HepG2 (cell line): ENCODE measurements around the gene PSMC1. TPM values are rescaled to one million over a fixed set of nuclear protein-coding genes. Genes with fewer than 3 reads are reported as not detected.
A peak's percentile ranks its signal among the peaks of the same experiment; 100 is the strongest.

Experiments
- KAT2B ChIP-seq: fragments of 150-350 bp; IDR thresholded peaks from 2 replicates; pipeline ENCODE4 v1.6.1; 2014; ENCODE audit warnings: low read depth, low read length, borderline replicate concordance
- NFKB2 ChIP-seq: sonication (generic); formaldehyde crosslinking; IDR thresholded peaks from 2 replicates; pipeline ENCODE4 v1.4.0; 2020; ENCODE audit warnings: missing genetic modification reagents, borderline replicate concordance
- SNAI1 ChIP-seq: sonication (generic); formaldehyde crosslinking; IDR thresholded peaks from 2 replicates; pipeline ENCODE4 v1.5.0; 2020; ENCODE audit warnings: mild to moderate bottlenecking, missing genetic modification reagents, borderline replicate concordance
- ZNF24 ChIP-seq: fragments of 450-650 bp; IDR thresholded peaks from 2 replicates; pipeline ENCODE4 v1.6.1; 2017; ENCODE audit warnings: antibody characterized with exemption, mild to moderate bottlenecking
- ZNF460 ChIP-seq: sonication (generic); formaldehyde crosslinking; IDR thresholded peaks from 2 replicates; pipeline ENCODE4 v1.5.1; 2020; ENCODE audit warnings: missing genetic modification reagents, mild to moderate bottlenecking, borderline replicate concordance
- ZNF550 ChIP-seq: sonication (generic); formaldehyde crosslinking; IDR thresholded peaks from 2 replicates; pipeline ENCODE4 v1.4.0; 2020; ENCODE audit warnings: mild to moderate bottlenecking, missing genetic modification reagents, borderline replicate concordance
- ZNF737 ChIP-seq: sonication (generic); formaldehyde crosslinking; IDR thresholded peaks from 2 replicates; pipeline ENCODE4 v1.5.0; 2020; ENCODE audit warnings: missing genetic modification reagents, mild to moderate bottlenecking, borderline replicate concordance
- ZSCAN30 ChIP-seq: sonication (generic); formaldehyde crosslinking; IDR thresholded peaks from 2 replicates; pipeline ENCODE4 v1.5.0; 2020; ENCODE audit warnings: mild to moderate bottlenecking, missing genetic modification reagents
- polyA plus RNA-seq, 8 experiments: library from polyadenylated mRNA; depleted of rRNA in 3 of 8; stranded (reverse) in 7 of 8; unstranded in 1 of 8; fragments of >200 nt; fragmentation: Illumina TruSeq in 4 of 8; extraction: Trizol in 4 of 8; gene quantifications; 2 replicates each; pipeline versions ENCODE4 v1.2.1 to v1.2.3, GENCODE V29; 2011 to 2016; ENCODE audit warnings: low read depth in 4 of 8, missing spikeins in 1 of 8, mixed read lengths in 1 of 8; ENCODE audit not compliant: insufficient read depth in 1 of 8
- total RNA-seq, 5 experiments: library from RNA; depleted of rRNA; stranded (reverse); fragments of >200 nt; fragmentation: Illumina TruSeq; extraction: Trizol; gene quantifications; 2 replicates each; pipeline ENCODE4 v1.2.3, GENCODE V29; 2016; ENCODE audit warnings: low read depth in 1 of 5
- TF ChIP-seq, protein P1 (sequence below): IDR thresholded peaks from 2 replicates; pipeline ENCODE4 v1.4.0; 2020; ENCODE audit warnings: mild to moderate bottlenecking, missing genetic modification reagents
- TF ChIP-seq, protein P2 (sequence below): sonication (generic); formaldehyde crosslinking; IDR thresholded peaks from 2 replicates; pipeline ENCODE4 v1.5.1; 2020; ENCODE audit warnings: missing genetic modification reagents, mild to moderate bottlenecking, borderline replicate concordance
- TF ChIP-seq, protein P3 (sequence below): sonication (generic); formaldehyde crosslinking; conservative IDR thresholded peaks from 2 replicates; pipeline ENCODE4 v1.5.0; 2020; ENCODE audit warnings: missing genetic modification reagents
- TF ChIP-seq, protein P4 (sequence below): sonication (generic); formaldehyde crosslinking; IDR thresholded peaks from 2 replicates; pipeline ENCODE4 v1.5.0; 2020; ENCODE audit warnings: mild to moderate bottlenecking, missing genetic modification reagents, borderline replicate concordance

The PSMC1 gene
- total and polyA plus RNA-seq, 2 of the 13 experiments (the other 11 are each of a cell fraction or from before 2014, with no cell fraction given) = 48.6 to 167 TPM

DNA sequence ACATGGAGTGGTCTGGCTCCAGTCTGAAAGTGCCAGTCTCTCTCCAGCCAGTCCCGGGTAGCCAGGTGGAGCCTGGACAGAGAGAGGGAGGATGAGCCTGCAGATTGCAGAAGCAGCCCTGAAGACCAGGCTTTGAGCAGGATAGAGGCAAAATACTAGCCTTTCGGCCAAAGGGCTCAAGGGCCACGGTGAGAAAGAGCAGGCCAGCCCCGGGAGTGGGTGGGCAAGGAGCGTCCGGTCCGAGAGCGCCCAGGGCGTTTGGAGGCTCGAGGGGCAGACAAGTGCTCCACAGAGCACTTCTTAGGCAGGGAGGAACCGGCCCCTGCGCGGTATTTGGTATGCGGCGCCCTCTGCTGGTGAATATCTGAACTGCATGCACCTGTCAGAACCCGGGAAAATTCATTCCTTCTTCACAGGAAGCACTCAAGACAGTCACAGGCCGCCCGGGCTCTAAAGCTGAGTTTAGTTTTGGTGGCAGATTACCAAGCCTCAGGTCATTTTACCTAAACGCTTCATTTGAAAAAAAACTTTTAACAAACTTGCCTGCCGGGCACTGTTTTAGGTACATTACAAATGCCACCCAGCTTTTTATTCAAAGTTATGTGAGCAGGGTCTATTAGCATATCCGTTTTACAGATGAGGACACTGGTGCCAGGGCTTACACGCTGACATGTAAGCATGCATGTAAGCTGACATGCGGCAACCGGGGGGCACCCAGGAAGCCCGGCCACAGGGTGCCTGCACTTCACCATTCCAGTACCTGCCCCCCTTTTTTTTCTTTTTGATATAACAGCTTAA, 21.0 kb upstream of the PSMC1 start (continued):
- TF ChIP-seq, protein P1, sequence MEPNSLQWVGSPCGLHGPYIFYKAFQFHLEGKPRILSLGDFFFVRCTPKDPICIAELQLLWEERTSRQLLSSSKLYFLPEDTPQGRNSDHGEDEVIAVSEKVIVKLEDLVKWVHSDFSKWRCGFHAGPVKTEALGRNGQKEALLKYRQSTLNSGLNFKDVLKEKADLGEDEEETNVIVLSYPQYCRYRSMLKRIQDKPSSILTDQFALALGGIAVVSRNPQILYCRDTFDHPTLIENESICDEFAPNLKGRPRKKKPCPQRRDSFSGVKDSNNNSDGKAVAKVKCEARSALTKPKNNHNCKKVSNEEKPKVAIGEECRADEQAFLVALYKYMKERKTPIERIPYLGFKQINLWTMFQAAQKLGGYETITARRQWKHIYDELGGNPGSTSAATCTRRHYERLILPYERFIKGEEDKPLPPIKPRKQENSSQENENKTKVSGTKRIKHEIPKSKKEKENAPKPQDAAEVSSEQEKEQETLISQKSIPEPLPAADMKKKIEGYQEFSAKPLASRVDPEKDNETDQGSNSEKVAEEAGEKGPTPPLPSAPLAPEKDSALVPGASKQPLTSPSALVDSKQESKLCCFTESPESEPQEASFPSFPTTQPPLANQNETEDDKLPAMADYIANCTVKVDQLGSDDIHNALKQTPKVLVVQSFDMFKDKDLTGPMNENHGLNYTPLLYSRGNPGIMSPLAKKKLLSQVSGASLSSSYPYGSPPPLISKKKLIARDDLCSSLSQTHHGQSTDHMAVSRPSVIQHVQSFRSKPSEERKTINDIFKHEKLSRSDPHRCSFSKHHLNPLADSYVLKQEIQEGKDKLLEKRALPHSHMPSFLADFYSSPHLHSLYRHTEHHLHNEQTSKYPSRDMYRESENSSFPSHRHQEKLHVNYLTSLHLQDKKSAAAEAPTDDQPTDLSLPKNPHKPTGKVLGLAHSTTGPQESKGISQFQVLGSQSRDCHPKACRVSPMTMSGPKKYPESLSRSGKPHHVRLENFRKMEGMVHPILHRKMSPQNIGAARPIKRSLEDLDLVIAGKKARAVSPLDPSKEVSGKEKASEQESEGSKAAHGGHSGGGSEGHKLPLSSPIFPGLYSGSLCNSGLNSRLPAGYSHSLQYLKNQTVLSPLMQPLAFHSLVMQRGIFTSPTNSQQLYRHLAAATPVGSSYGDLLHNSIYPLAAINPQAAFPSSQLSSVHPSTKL (CRISPR knock-in tag) = peak; percentile 31; the same call in 1 of the 2 replicates
- TF ChIP-seq, protein P2, sequence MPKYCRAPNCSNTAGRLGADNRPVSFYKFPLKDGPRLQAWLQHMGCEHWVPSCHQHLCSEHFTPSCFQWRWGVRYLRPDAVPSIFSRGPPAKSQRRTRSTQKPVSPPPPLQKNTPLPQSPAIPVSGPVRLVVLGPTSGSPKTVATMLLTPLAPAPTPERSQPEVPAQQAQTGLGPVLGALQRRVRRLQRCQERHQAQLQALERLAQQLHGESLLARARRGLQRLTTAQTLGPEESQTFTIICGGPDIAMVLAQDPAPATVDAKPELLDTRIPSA = no peak
- TF ChIP-seq NFKB2 (CRISPR knock-in tag) (peak; percentile 85; the same call in 1 of the 2 replicates), ZNF24 (0 out of 2 replicates have a peak, but pooled peaks have one; percentile 29), ZNF550 (CRISPR knock-in tag) (0 out of 2 replicates have a peak, but pooled peaks have one; percentile 25), ZNF737 (CRISPR knock-in tag) (no peak), KAT2B (no peak), SNAI1 (CRISPR knock-in tag) (no peak), ZNF460 (no peak), ZSCAN30 (CRISPR knock-in tag) (no peak)
- TF ChIP-seq, protein P3, sequence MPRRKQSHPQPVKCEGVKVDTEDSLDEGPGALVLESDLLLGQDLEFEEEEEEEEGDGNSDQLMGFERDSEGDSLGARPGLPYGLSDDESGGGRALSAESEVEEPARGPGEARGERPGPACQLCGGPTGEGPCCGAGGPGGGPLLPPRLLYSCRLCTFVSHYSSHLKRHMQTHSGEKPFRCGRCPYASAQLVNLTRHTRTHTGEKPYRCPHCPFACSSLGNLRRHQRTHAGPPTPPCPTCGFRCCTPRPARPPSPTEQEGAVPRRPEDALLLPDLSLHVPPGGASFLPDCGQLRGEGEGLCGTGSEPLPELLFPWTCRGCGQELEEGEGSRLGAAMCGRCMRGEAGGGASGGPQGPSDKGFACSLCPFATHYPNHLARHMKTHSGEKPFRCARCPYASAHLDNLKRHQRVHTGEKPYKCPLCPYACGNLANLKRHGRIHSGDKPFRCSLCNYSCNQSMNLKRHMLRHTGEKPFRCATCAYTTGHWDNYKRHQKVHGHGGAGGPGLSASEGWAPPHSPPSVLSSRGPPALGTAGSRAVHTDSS = no peak
- TF ChIP-seq, protein P4, sequence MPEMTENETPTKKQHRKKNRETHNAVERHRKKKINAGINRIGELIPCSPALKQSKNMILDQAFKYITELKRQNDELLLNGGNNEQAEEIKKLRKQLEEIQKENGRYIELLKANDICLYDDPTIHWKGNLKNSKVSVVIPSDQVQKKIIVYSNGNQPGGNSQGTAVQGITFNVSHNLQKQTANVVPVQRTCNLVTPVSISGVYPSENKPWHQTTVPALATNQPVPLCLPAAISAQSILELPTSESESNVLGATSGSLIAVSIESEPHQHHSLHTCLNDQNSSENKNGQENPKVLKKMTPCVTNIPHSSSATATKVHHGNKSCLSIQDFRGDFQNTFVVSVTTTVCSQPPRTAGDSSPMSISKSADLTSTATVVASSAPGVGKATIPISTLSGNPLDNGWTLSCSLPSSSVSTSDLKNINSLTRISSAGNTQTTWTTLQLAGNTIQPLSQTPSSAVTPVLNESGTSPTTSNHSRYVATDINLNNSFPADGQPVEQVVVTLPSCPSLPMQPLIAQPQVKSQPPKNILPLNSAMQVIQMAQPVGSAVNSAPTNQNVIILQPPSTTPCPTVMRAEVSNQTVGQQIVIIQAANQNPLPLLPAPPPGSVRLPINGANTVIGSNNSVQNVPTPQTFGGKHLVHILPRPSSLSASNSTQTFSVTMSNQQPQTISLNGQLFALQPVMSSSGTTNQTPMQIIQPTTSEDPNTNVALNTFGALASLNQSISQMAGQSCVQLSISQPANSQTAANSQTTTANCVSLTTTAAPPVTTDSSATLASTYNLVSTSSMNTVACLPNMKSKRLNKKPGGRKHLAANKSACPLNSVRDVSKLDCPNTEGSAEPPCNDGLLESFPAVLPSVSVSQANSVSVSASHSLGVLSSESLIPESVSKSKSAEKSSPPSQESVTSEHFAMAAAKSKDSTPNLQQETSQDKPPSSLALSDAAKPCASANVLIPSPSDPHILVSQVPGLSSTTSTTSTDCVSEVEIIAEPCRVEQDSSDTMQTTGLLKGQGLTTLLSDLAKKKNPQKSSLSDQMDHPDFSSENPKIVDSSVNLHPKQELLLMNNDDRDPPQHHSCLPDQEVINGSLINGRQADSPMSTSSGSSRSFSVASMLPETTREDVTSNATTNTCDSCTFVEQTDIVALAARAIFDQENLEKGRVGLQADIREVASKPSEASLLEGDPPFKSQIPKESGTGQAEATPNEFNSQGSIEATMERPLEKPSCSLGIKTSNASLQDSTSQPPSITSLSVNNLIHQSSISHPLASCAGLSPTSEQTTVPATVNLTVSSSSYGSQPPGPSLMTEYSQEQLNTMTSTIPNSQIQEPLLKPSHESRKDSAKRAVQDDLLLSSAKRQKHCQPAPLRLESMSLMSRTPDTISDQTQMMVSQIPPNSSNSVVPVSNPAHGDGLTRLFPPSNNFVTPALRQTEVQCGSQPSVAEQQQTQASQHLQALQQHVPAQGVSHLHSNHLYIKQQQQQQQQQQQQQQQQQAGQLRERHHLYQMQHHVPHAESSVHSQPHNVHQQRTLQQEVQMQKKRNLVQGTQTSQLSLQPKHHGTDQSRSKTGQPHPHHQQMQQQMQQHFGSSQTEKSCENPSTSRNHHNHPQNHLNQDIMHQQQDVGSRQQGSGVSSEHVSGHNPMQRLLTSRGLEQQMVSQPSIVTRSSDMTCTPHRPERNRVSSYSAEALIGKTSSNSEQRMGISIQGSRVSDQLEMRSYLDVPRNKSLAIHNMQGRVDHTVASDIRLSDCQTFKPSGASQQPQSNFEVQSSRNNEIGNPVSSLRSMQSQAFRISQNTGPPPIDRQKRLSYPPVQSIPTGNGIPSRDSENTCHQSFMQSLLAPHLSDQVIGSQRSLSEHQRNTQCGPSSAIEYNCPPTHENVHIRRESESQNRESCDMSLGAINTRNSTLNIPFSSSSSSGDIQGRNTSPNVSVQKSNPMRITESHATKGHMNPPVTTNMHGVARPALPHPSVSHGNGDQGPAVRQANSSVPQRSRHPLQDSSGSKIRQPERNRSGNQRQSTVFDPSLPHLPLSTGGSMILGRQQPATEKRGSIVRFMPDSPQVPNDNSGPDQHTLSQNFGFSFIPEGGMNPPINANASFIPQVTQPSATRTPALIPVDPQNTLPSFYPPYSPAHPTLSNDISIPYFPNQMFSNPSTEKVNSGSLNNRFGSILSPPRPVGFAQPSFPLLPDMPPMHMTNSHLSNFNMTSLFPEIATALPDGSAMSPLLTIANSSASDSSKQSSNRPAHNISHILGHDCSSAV (CRISPR knock-in tag) = no peak
